ELR (cell line): ENCODE measurements around the gene KRT8.
A peak's percentile ranks its signal among the peaks of the same experiment; 100 is the strongest.

Source experiments
- DNase-seq: peaks from one replicate; pipeline ENCODE4 v3.0.0-alpha.2; 2015; ENCODE audit warnings: low read depth

The KRT8 gene

GRCh38 chr12:52925717-52926595, 21.1 kb upstream of the KRT8 start:
- DNase-seq = peak; percentile 27

- peak; percentile 94 for DNase-seq
These were observed 20.2 kb upstream of the KRT8 start for GRCh38 chr12:52924764-52925716.

- no peak for DNase-seq
These were observed 16.8 kb upstream of the KRT8 start for GRCh38 chr12:52921488-52922165.

- peak; percentile 31 for DNase-seq
These were observed 16.1 kb upstream of the KRT8 start for GRCh38 chr12:52920937-52921336.

GRCh38 chr12:52918784-52919183, 13.9 kb upstream of the KRT8 start:
- DNase-seq = no peak

- DNase-seq = no peak
These were observed 13.5 kb upstream of the KRT8 start for GRCh38 chr12:52918351-52918750.

- no peak for DNase-seq
These were observed 12.9 kb upstream of the KRT8 start for GRCh38 chr12:52917800-52918199.

- no peak for DNase-seq
These were observed 11.3 kb upstream of the KRT8 start for GRCh38 chr12:52916216-52916615.

GRCh38 chr12:52915637-52916036, 10.8 kb upstream of the KRT8 start:
- DNase-seq = no peak

- DNase-seq = no peak
These were observed 9.8 kb upstream of the KRT8 start for GRCh38 chr12:52914576-52915121.

- no peak for DNase-seq
These were observed 8.6 kb upstream of the KRT8 start for GRCh38 chr12:52913431-52913821.

- DNase-seq = no peak
These were observed 8.0 kb upstream of the KRT8 start for GRCh38 chr12:52912711-52913430.

- no peak for DNase-seq
These were observed 5.5 kb upstream of the KRT8 start for GRCh38 chr12:52910248-52910883.

GRCh38 chr12:52909796-52910195, 4.9 kb upstream of the KRT8 start:
- DNase-seq = no peak

GRCh38 chr12:52909331-52909730, 4.5 kb upstream of the KRT8 start:
- no peak for DNase-seq

GRCh38 chr12:52907092-52907810, 2.4 kb upstream of the KRT8 start:
- DNase-seq = no peak

GRCh38 chr12:52906191-52906601, 1.3 kb upstream of the KRT8 start:
- DNase-seq = no peak

- peak; percentile 69 for DNase-seq
These were observed 894 bp downstream of the KRT8 start for GRCh38 chr12:52903855-52904508.

- peak; percentile 70 for DNase-seq
These were observed 1.5 kb downstream of the KRT8 start for GRCh38 chr12:52903285-52903854.
